Ammon's horn (tissue), 1 donor: Measurements from ENCODE around the gene PLCB4.
"Not testable (repeated sequence)": the region's sequence is repeated elsewhere in the genome, so short reads cannot be mapped to it uniquely, and the experiment has no call there.

ENCODE experiments used
- DNase-seq: peaks from one replicate; pipeline ENCODE4 v3.0.0-alpha.2; 2016; ENCODE audit warnings: low spot score

The PLCB4 gene

DNA sequence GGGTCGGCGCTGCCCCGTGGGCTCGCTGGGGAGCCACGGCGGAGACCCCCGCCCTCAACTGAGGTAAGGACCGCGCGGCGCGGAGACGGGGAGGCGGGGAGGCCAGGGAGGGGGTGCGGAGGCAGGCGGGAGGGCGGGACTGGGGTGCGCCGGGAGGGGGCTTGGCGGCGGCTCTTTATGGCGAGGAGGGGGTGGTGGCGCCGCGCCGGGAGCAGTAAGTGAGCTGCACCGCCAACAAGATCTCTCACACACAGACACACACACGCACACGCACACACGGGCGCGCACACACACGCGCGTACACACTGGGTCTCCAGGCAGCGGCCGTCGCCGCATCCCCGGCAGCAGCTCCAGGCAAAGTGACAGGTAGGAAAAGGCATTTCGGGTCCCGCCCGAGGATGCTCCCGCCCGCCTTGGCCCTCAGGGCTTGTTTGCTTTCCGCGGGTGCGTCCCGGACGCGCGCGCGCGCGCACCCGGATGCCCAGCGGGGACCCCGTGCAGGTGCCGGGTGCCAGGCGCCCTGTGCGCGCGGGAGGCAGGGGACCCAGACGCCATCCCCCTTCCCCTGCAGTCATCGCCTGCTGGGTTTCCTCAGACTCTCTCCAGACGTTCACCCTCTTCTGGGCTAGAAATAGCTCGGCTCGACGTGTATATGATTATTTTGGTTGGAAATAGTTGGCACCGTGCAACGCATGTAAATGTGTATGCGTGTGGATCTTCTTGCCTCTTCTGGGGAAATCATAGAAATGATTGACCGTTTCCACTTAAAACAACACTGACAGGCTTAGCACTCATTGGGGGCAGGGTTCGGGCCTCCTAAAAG is at the start of gene PLCB4:
PLCB4 (plus strand) TSS at position 247 of the 823 bp plus-strand sequence. CDS start 238,728 bp downstream, outside the sequence.
- DNase-seq, result peak; percentile 30

DNA sequence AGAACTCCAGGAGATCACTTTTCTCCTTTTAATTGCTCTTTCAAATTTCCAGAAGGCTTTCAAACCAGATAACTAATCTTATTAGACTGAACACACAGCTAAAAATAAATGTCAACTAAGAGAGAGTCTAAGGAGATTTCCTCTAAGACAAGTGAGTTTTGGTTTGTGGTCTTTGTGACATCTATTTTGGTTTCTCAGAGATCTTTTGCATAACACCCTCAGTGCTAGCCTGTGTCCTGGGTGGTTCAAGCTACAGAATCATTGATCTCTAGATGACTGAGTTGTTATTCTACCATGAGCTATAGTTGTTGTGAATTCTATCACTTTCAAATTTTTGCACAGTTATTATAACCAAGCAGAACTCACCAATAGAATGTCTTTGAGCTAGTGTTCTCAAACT is 49.1 kb upstream of the PLCB4 start:
- no peak for DNase-seq

GRCh38 chr20:9021216-9021615 is 47.7 kb upstream of the PLCB4 start:
- no peak for DNase-seq

DNA sequence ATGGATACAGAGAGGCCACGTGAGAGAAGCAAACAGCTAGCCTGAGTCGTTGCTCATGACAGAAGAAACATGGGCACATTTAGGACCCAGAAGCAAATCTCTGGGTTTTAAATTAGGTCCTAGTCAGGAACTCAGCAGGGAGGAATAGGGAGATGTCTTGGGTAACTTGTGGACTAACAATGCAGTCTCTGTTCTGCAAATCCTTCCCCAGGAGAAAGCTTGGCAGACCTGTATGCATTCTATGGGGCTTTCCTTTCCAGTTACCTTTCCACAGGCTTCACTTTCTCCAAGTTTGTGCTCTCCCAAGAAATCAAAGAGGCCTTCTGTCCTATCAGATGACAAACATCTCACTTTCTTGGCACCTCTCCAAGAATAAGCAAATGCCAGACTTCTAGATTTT is 47.2 kb upstream of the PLCB4 start:
- no peak for DNase-seq

DNA sequence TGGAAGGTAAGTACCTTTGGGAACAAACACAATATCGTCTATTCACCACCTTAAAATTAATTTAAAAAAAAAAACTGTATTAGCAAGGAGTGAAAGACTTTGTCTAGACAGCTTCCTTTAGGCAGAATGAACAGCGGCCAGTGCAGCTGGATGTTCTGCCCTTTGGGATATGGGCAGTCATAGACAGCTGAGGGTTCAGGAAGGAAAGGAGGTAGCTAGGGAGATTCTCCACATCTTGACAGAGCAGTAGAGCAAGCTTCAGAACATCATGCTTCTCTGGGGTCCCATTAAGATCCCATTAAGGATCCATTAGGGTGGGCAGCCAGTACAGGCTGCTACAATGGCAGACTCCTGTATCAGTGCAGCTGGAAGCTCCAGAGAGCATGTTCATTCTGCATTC is 46.5 kb upstream of the PLCB4 start:
- DNase-seq, result no peak

- no peak for DNase-seq
These were observed 44.3 kb upstream of the PLCB4 start for GRCh38 chr20:9024606-9025005.

DNA sequence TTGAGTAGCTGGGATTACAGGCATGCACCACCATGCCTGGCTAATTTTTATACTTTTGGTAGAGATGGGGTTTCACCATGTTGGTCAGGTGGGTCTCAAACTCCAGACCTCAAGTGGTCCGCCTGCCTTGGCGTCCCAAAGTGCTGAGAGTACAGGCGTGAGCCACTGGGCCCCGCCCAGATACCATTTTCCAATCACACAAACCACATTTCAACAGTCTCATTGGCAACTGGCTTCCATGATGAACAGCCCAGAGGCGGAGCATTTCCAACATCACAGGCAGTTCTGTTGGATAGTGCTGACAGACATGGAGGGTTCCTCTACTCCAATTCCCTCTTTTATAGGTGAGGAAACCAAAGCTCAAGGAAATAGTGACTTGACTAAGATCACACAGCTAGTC is 43.9 kb upstream of the PLCB4 start:
- no peak for DNase-seq

- DNase-seq, result no peak
These were observed 43.2 kb upstream of the PLCB4 start for GRCh38 chr20:9025643-9026042.

DNA sequence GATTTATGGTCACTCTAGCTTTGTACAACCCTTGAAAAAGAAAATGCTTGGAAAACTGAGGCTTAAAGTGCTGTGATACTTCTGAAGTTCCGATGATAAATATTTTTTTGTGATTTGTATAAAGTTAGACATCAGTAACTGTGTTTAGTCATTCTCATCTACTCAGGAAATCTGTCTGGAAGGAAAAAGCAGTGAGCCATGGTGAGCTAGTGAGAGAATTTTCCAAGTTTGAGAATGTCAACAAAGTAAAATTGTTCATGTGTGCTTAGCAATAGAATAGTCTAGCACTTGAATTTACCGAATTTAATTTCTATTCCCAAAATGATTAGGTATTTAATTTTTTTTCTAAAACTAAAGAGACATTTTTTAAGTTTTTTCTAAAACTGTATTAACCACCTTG is 41.3 kb upstream of the PLCB4 start:
- DNase-seq, result no peak

DNA sequence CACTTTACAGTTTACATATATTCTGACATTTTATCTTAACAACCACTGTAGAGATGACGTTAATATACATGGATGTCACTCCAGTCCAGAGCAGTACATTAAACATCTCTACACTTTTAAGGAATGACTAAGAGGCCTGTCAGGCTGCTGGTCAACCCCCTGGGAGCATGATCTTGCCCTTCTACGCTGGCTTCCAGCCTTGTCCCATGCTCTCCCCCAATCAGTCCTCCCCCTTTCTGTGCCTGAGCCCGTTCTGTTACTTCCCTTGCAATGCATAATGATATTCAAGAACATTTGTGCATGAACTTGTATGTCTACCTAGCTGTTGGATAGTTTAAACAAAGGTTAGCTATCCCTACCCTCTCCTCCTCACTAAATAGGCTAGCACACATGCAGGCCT is 40.5 kb upstream of the PLCB4 start:
- no peak for DNase-seq

GRCh38 chr20:9031991-9032390 is 36.9 kb upstream of the PLCB4 start:
- DNase-seq, result no peak

GRCh38 chr20:9032758-9033157 is 36.1 kb upstream of the PLCB4 start:
- DNase-seq, result no peak

GRCh38 chr20:9035126-9035525 is 33.8 kb upstream of the PLCB4 start:
- DNase-seq, result no peak

GRCh38 chr20:9036593-9036992 is 32.3 kb upstream of the PLCB4 start:
- DNase-seq, result no peak

DNA sequence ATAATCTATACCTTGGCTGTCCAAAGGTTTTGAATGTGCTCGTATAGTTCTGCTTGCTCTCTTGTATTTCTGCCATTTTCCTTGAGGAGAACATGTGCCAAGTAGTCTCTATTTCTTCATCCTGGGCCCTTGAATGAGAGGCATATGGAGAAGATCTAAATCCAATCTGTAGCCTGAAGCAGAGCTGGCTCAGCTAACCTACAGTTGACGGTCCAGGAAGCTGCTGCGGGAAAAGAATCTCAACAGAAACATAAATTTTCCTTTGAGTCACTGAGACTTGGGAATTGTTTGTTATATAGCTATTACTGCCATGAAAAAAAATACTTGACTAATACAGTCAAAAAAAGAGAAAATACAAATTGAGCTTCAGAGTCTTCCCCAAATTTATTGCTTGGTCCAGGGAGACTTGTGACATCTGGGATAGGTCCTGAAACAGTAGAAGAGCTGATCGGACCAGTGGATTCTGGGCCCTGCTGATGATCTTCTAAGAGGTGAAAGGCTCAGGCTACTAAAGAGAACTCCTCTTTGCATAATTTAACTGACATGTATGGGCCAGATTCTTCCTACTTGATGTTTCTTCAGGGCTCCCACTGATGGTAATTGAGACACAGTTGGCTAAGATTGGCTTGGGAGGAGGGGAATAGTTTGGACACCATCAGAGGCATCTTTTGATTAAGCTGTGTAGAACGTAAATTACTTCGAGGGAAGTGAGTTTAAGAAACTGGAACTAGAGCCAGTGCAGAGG is 29.9 kb upstream of the PLCB4 start:
- no peak for DNase-seq

- no peak for DNase-seq
These were observed 27.9 kb upstream of the PLCB4 start for GRCh38 chr20:9040863-9041524.

DNA sequence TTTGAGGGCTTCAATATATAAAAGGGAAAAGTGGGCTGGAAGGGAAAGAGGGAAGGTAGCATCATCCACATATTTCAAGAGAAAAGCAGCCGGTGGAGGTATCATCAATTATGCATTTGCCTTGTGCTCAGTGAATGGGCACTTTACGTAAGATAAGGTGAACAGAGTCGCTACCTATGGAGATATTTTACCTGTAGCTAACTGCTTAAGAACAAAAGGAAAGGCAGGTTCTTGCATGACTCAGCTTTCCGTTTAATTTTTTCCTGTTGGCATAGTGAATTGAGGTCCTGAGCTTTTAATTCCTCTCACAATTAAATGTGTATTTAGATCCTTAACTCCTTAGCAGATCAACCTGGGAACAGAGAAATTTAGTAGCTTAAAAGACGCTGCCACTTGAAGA is 25.5 kb upstream of the PLCB4 start:
- no peak for DNase-seq

GRCh38 chr20:9047928-9048327 is 21.0 kb upstream of the PLCB4 start:
- DNase-seq, result not testable (repeated sequence)

DNA sequence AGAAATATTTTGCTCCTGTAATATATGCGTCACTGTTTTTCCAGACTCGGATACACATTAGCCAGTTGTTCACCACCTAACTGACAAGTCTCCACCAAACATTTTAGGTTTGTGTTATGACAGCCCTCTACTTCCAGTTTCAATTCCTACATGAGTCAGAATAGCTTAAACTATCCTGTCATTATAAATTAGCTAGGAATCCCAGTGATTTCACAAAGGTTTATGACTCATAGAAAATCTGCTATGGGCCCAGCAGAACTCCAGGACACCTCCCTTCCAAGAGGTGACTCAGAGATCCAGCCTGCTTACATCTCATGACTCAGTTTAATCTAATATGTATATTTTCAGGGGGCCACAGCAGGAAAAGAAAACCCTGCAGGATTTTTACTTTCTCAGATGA is 17.4 kb upstream of the PLCB4 start:
- no peak for DNase-seq

GRCh38 chr20:9052136-9052535 is 16.8 kb upstream of the PLCB4 start:
- DNase-seq, result no peak

DNA sequence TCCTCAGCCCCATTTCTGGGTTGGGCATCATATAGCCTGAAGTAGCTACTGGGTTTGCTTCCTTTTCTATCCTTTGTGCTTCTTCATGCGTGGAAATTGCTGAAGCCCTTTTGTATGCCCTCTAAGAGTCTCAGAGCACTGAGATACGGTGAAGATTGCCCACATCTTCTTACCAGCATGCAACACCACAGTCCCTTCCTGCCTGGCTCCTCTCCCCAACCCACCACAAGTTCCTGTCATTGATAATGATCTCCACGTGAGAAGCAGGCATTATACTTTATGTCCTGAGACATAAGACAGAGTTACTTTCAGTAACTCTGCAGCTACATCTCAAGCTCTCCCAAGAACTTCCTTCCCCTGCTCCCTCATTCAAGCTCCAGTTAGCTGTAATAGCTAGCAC is 15.8 kb upstream of the PLCB4 start:
- DNase-seq, result no peak

DNA sequence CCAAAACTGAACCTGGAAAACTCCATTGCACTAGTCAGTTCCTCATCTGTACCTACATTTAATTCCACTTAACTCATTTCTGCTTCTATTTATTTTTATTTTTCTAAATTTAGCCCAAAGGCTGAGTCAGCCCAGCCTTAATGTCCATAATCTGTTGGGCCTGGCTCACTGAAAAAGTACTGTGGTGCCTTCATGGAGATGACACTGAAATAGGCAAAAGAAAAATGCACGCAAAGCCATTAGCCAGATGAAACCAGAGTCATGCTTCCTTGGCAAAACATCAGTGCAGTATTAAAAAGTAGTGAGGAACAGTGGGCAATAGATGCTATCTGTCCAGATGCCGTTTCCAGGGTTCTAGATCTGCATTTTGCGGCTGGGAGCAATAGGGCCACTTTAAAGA is 14.7 kb upstream of the PLCB4 start:
- DNase-seq, result no peak

DNA sequence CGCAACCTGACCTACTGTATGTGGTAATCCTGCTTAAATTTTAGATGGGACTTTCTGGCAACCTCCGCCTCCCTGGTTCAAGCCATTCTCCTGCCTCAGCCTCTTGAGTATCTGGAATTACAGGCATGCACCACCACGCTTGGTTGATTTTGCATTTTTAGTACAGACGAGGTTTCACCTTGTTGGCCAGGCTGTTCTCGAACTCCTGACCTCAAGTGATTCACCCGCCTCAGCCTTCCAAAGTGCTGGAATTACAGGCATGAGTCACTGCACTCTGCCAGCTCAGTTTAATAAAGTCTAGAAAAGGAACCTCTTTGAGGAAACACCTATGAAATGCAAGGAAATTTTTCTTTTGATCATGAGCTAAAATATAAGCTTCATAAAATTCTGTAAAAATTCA is 9.0 kb upstream of the PLCB4 start:
- no peak for DNase-seq
